Activated CD8-positive, alpha-beta memory T cell treated with anti-CD3 and anti-CD28 coated beads, Interleukin-2, amount 50 U/mL, for 24 hours (primary cell): ENCODE results near the gene CDK16.

Experiments
- DNase-seq: peaks from one replicate; pipeline ENCODE4 v3.0.0-alpha.2; 2020; ENCODE audit errors: extremely low read depth

The CDK16 gene

GRCh38 chrX:47186096-47186740, 32.3 kb upstream of the CDK16 start:
- DNase-seq: no peak

GRCh38 chrX:47187106-47187677, 31.3 kb upstream of the CDK16 start:
- no peak for DNase-seq

- no peak for DNase-seq
Measured at GRCh38 chrX:47189906-47190305, 28.6 kb upstream of the CDK16 start.

- DNase-seq: peak; percentile 67
Measured at GRCh38 chrX:47190445-47191269, 27.8 kb upstream of the CDK16 start.

- no peak for DNase-seq
Measured at GRCh38 chrX:47191331-47191730, 27.1 kb upstream of the CDK16 start.

- no peak for DNase-seq
Measured at GRCh38 chrX:47191806-47192401, 26.6 kb upstream of the CDK16 start.

- peak; percentile 74 for DNase-seq
Measured at GRCh38 chrX:47193475-47194193, 24.8 kb upstream of the CDK16 start, which contains the start of gene UBA1. Gene UBA1 (plus strand): TSS chrX:47193829. CDS start chrX:47198803, 4,974 bp downstream.

- DNase-seq: no peak
Measured at GRCh38 chrX:47194194-47194787, 24.2 kb upstream of the CDK16 start.

- no peak for DNase-seq
Measured at GRCh38 chrX:47196098-47196497, 22.4 kb upstream of the CDK16 start.

- no peak for DNase-seq
Measured at GRCh38 chrX:47197526-47197925, 21.0 kb upstream of the CDK16 start.

- no peak for DNase-seq
Measured at GRCh38 chrX:47198026-47198686, 20.3 kb upstream of the CDK16 start.

- no peak for DNase-seq
Measured at GRCh38 chrX:47198687-47199080, 19.8 kb upstream of the CDK16 start.

GRCh38 chrX:47199286-47199685, 19.2 kb upstream of the CDK16 start:
- no peak for DNase-seq

GRCh38 chrX:47200385-47201150, 17.9 kb upstream of the CDK16 start:
- no peak for DNase-seq

- no peak for DNase-seq
Measured at GRCh38 chrX:47201345-47201944, 17.0 kb upstream of the CDK16 start.

GRCh38 chrX:47202316-47202715, 16.2 kb upstream of the CDK16 start:
- DNase-seq: no peak

- no peak for DNase-seq
Measured at GRCh38 chrX:47202877-47203276, 15.6 kb upstream of the CDK16 start.

- no peak for DNase-seq
Measured at GRCh38 chrX:47204970-47205369, 13.5 kb upstream of the CDK16 start.

- DNase-seq: no peak
Measured at GRCh38 chrX:47206316-47206715, 12.2 kb upstream of the CDK16 start.

GRCh38 chrX:47208108-47208507, 10.4 kb upstream of the CDK16 start:
- no peak for DNase-seq
